Measurements from ENCODE around the gene PHACTR2.
"Not testable (repeated sequence)": the region's sequence is repeated elsewhere in the genome, so short reads cannot be mapped to it uniquely, and the experiment has no call there.

PHACTR2 gene

GRCh38 chr6:143677891-143678791, at the start of gene PHACTR2:
Gene PHACTR2, plus strand, starts transcription at chr6:143677965. Its CDS starts 199 bp downstream, at chr6:143678164.
- peak; percentile 70 for DNase-seq

GRCh38 chr6:143629104-143630080, 48.4 kb upstream of the PHACTR2 start:
- DNase-seq: no peak

GRCh38 chr6:143631196-143631595, 46.6 kb upstream of the PHACTR2 start:
- DNase-seq: not testable (repeated sequence)

- DNase-seq: no peak
Observed at GRCh38 chr6:143632894-143633293, 44.9 kb upstream of the PHACTR2 start.

- no peak for DNase-seq
Observed at GRCh38 chr6:143634486-143634885, 43.3 kb upstream of the PHACTR2 start.

GRCh38 chr6:143637691-143638090, 40.1 kb upstream of the PHACTR2 start:
- DNase-seq: no peak

GRCh38 chr6:143642403-143642802, 35.4 kb upstream of the PHACTR2 start:
- no peak for DNase-seq

GRCh38 chr6:143647191-143647590, 30.6 kb upstream of the PHACTR2 start:
- DNase-seq: no peak

GRCh38 chr6:143647732-143648131, 30.0 kb upstream of the PHACTR2 start:
- DNase-seq: no peak

GRCh38 chr6:143649319-143649718, 28.4 kb upstream of the PHACTR2 start:
- not testable (repeated sequence) for DNase-seq

GRCh38 chr6:143651328-143651727, 26.4 kb upstream of the PHACTR2 start:
- not testable (repeated sequence) for DNase-seq

- DNase-seq: no peak
Observed at GRCh38 chr6:143652841-143653331, 24.9 kb upstream of the PHACTR2 start.

- DNase-seq: no peak
Observed at GRCh38 chr6:143655541-143655940, 22.2 kb upstream of the PHACTR2 start.

GRCh38 chr6:143656026-143656425, 21.7 kb upstream of the PHACTR2 start:
- DNase-seq: no peak

GRCh38 chr6:143657809-143658208, 20.0 kb upstream of the PHACTR2 start:
- no peak for DNase-seq

- not testable (repeated sequence) for DNase-seq
Observed at GRCh38 chr6:143660170-143660569, 17.6 kb upstream of the PHACTR2 start.

- no peak for DNase-seq
Observed at GRCh38 chr6:143664171-143664570, 13.6 kb upstream of the PHACTR2 start.

GRCh38 chr6:143666007-143666406, 11.8 kb upstream of the PHACTR2 start:
- DNase-seq: not testable (repeated sequence)

GRCh38 chr6:143669483-143669882, 8.3 kb upstream of the PHACTR2 start:
- DNase-seq: not testable (repeated sequence)

- no peak for DNase-seq
Observed at GRCh38 chr6:143673669-143674068, 4.1 kb upstream of the PHACTR2 start.

- DNase-seq: no peak
Observed at GRCh38 chr6:143674483-143675381, 3.0 kb upstream of the PHACTR2 start.

- no peak for DNase-seq
Observed at GRCh38 chr6:143675382-143675900, 2.3 kb upstream of the PHACTR2 start.
